A673 (cell line): ENCODE data around the gene TCF7L2.

Source experiments
- EZH2 ChIP-seq: fragments of 200-600 bp; sonication (generic); IDR thresholded peaks from 2 replicates; pipeline ENCODE4 v1.6.1; 2017; ENCODE audit warnings: borderline replicate concordance, low read depth, mild to moderate bottlenecking, mixed read lengths, antibody characterized with exemption, low read length; ENCODE audit not compliant: poor library complexity, severe bottlenecking
- TF ChIP-seq, protein P1 (sequence below): fragments of 300-800, 200-600 bp; sonication (generic); conservative IDR thresholded peaks from 2 replicates; pipeline ENCODE4 v1.5.1; 2017; ENCODE audit warnings: low read depth, mild to moderate bottlenecking, antibody characterized with exemption, low read length, moderate library complexity, mixed read lengths

DNA sequence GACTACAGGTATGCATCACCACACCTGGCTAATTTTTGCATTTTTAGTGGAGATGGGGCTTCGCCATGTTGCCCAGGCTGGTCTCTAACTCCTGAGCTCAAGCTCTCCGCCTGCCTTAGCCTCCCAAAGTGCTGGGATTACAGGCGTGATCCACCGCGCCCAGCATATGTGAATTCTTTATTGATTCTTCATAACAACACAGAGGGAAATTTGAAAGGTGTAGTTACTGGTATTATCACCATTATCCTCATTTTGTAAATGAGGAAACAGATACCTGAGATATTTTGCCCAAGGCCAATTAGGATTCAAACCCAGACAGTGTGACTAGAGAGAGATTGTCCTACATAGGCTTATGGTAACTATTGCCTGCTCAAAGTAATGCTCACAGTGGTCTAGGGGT lies 22.6 kb downstream of the TCF7L2 start:
- TF ChIP-seq, protein P1, sequence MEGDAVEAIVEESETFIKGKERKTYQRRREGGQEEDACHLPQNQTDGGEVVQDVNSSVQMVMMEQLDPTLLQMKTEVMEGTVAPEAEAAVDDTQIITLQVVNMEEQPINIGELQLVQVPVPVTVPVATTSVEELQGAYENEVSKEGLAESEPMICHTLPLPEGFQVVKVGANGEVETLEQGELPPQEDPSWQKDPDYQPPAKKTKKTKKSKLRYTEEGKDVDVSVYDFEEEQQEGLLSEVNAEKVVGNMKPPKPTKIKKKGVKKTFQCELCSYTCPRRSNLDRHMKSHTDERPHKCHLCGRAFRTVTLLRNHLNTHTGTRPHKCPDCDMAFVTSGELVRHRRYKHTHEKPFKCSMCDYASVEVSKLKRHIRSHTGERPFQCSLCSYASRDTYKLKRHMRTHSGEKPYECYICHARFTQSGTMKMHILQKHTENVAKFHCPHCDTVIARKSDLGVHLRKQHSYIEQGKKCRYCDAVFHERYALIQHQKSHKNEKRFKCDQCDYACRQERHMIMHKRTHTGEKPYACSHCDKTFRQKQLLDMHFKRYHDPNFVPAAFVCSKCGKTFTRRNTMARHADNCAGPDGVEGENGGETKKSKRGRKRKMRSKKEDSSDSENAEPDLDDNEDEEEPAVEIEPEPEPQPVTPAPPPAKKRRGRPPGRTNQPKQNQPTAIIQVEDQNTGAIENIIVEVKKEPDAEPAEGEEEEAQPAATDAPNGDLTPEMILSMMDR, result no peak
- TF ChIP-seq EZH2, result no peak
